GM19438 (cell line): ENCODE results near the gene SDK2.

Experiments used
- ATAC-seq: cut with Tn5 transposase; IDR thresholded peaks from one replicate; pipeline ENCODE4 v1.9.1; 2021; ENCODE audit warnings: low read depth; ENCODE audit not compliant: unreplicated experiment

Gene SDK2

DNA sequence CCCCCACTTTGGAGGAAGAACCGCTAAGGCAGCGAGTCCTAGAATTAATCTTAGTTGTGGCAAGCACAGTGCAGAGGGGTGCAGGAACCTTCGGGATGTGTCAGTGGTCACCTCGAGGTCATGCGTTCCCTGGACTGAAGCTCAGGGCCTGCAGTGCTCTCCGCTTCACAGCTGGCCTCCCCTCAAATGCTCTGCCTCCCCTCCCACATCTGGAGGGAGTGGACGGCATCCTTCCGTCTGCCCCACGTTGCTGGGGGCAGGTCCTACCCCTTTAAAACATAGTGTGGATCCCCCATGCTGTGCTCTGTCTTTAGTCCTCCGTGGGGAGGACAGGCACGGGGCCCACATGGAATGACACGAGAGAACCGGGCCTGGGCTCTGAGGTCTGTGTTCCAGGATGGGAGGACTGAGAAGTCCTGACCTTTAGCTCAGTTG is 232.9 kb downstream of the SDK2 start:
- ATAC-seq = no peak

DNA sequence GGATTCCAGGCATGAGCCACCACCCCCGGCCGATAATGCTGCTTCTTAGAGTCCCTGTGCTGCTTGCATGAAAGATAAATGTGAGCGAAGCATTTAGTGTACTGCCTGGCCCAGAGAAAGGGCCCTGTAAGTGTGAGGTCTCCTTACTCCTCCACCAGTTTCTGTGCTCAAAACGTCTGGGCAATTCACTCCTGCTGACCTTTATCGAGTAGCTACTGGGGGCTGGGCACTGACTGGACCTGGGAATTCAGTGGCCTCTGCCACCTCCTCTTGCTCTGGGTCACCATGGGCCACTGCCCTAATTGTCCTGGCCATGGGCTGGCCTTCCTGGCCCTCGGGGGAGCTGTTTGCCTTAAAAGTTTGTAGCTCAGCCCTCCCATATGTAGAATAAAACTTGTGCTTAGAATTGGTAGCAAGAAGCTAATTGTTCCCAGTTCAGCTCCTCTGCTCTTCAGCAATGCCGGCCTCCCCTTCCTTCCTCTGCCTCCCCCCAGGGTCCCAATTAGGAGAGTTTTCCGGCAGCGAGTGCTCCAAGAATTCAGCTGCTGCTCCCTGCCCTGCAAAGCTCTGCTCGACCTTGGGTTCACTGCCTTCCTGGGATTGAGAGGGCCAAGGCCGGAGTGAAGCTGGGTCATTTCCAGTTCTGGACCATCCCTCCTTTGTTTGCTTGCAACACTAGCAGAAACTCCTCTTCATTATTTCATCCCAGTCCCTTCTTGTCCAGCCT is 233.5 kb downstream of the SDK2 start:
- ATAC-seq = no peak

DNA sequence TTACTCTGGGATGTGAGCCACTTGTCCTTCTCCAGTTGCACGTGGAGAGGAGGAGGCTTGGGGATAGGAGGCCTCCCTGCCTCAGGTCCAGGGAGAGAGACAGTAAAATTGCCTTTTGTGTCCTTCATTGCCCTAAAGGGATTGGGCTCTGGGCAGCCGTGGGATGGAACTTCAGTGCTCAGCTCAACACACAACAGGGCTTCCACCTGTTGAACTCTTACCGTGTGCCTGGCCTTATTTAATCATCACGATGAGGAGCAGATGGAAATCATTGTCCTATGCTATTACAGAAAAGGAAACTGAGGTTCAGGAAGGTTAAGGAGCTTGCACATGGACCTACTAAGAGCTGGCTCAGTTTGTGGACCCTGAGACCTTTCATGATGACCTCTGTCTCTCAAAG is 240.0 kb downstream of the SDK2 start:
- ATAC-seq = no peak

DNA sequence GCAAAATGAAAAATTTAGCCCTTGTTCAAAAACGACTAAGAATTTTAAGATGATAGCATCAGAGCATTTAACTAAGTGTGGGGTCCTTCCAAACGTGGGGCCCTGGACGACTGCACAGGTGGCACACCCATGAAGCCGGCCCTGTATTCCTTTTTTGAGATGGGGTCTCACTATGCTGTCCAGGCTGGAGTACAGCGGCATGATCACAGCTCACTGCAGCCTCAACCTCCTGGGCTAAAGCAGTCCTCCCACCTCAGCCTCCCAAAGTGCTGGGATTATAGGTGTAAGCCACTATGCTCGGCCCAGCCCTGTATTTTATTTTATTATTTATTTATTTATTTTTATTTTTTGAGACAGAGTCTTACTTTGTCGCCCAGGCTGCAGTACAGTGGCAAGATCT is 241.8 kb downstream of the SDK2 start:
- ATAC-seq = no peak

DNA sequence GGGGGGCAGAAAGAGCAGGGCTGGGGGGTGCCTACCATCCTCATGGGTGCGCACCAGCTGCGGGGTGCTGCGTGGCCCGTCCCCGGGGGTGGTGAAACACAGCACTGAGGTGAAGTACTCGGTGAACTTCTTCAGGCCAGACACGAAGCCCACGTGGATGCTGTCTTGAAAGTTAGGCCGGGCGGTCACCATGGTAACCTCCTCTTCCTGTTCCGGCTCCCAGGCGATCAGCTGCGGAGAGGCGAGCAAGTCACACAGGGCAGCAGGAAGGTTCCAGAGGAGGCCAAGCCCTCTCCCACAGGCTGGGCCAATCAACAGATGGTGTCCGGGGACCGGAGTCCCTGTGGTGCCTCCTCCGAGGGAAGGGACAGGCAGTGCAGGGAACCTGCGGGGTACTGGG is 242.3 kb downstream of the SDK2 start:
- no peak for ATAC-seq

DNA sequence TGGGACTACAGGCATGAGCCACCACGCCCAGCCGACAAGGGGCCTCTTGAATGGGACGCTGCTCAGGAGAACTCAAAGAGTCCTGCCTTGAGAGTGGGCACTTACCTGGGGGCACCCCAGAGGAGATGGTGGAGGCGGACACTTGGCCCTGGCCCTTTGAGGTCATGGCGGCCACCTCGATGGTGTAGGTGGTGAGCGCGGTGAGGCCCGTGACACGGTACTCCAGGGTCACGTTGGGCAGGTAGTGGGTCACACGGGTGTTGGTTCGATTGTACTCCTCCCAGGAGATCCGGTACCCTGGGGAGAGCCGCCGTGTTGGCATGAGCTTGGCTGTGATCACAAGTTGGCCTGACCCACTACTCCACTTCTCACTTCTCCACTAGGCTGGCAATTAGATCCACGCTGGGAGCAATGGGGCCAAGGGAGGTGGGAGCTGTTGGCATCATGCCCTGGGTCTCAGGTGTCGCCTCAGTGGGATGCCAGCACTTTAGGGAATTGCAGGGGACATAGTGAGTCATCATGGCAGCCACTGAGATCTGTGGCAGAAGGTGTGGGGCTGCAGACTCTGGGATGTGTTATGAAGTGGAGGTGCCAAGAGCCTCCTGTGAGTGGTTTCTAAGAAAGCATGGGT is 243.2 kb downstream of the SDK2 start:
- no peak for ATAC-seq

DNA sequence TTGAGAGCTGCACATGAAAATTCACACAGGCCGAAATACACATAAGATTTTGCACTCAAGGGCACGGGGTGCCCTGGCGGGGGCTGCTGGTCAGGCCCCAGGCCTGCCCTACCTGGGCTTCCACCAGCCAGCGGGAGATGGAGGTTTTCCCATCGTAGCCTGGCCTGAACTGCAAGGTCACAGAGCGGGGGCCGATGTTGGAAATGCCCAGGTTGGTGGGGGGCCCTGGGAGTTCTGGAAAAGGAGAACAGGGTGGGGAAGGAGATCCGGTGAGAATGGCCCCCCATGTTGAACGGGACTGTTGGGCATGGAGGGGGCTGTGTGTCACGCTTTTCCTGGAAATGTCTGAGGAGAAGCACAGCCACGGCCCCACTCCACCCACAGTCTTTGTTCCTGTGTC is 245.2 kb downstream of the SDK2 start:
- no peak for ATAC-seq

DNA sequence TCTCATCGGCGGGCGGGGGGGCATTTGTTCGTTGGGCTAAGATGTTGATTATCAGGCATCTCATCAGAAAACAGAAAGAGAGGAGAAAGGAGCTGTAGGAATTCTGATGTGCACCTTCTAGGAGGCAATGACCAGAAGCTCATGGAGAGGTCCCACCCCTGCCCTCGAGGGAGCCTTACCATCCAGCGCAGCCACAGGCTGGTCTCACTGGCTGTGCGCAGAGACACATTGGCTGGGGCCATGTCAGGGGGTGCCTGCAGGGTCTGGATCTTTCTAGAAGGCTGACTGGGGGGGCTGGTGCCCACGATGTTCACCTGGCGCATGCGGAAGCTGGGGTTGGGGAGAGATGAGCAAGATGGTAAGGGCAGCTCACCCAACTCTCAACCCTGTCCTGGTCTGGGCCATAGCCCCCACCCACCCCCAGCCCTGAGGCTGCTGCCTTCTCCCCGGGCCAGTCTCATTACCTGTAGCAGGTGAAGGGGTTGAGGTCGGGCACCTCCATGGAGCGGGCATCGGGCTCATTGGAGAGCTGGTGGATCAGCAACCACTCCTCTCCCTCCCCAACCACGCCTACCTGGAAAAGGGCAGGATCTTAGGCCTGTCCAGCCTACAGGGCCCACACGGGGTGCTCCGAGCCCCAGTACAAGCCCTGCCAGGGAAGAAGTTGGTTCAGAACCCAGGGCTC is 246.2 kb downstream of the SDK2 start:
- no peak for ATAC-seq

DNA sequence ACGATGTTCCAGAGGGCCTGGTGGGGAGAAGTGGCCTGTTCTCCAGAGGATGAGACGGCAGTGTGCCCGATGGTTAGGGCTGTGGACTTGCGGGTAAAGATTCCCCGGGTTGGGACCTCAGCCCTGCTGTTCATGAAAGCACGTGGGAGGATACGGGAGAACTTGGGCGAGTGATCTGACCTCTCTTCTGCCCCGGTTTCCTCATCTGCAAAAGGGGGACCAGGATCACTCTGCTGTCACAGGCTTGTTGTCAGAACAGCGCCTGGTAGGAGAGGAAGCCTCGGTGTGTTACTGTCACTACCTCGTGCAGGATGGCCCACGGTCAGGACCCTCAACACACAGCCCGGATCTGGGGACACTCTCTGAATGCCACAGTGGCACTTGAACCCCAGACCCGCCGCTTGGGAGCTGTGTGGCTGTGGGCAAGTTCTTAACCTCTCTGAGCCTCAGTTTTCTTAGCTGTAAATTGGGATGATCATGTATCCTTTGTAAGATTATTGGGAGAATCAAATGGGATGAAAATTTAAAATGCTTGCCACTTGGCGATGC is 246.9 kb downstream of the SDK2 start:
- no peak for ATAC-seq

DNA sequence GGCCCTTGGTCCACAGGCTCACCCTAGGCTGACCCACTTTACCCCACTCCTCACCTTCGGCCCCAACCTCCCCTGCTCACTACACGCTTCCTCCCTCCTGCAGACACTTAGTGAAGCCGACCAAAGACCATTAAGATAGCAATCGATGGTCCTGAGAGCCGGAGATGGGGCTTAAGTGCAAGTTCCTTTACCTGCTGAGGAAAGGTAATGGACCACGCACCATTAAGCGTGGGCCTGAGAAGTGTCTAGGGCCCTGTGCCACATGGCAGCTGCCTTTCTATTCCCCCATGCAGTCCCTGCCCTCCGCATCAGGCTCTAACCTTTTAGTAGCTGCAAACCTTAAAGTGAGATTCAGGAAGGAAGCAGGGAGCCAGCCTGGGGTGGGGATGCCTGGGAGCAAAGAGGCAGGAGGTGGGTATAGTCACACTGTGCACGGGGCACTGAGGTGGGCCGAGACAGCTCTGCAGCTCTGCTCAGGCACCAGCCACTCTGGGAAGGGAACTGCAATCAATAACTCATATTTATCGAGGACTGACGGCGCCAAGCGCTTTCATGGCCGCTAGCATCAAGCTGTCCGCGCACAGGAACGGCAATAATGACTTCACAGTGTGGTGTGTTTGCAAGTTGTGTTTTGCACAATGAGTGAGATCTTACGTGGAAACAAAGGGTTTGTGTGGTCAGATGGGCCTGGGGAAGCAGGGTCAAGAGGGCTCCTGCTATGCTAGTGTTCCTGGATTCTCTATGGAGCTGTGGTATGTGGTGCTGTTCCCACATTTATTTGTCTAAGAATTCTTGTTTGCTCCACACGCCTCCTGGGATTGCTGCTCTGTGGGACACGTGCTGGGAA is 247.6 kb downstream of the SDK2 start:
- no peak for ATAC-seq

DNA sequence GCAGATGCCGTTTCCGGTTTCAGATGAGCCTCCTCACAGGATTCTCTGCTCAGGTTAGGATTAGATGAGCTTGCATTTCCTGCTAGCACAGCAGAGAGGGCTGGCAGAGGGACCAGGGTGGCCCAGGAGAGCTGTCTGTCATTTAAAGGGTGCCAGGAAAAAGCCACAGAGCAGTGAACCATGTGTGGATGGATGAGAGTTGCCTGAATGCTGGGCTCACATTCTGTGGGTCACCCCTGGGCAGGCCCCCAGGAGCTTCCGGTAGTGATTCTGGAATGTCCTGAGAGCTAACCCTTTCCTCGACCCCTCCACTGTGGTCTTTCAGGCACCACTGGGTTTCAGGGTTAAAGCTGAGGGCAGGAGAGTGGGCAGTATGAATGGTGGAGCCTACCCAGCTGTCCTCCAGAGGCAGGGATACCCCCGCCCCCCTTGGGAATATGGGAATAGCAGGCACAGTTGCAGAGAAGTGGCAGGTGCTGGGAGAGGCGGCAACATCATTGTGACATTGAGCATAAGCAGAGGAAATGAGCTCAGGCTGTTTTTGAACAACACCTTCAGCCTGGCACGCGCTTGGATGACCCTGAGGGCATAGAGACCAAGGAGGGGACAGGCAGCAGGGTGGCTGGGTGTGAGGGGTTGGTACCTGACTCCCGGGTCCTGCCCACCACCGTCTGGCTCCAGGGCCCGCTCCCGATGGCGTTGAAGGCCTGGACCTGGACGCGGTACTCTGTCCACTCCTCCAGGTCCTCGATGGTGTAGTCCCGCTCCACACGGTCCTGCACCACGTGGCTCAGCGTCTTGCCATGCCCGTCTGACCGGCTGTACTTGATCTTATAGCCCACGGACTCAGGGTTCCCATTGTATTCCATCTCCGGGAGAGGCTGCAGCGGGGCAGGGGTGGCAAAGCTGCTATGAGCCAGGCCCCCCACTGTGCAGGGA is 249.5 kb downstream of the SDK2 start:
- no peak for ATAC-seq

DNA sequence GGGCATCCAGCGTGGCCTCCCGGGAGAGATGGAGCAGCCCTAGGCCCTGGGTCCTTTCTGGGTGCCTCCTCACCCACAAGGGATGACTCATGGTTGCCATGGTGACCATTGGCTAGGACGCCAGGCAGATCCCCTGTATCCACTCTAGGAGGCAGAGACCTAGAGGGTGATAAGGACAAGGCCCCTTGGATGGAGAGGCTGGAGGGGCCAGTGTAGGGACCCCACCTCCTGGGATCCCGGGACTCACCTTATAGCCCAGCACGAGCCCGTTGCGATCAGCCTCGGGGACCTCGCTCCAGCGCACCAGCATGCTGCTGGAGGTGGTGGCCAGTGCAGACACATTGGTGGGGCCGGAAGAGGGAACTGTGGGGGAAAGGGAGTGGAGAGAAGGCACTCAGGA is 250.3 kb downstream of the SDK2 start:
- no peak for ATAC-seq

DNA sequence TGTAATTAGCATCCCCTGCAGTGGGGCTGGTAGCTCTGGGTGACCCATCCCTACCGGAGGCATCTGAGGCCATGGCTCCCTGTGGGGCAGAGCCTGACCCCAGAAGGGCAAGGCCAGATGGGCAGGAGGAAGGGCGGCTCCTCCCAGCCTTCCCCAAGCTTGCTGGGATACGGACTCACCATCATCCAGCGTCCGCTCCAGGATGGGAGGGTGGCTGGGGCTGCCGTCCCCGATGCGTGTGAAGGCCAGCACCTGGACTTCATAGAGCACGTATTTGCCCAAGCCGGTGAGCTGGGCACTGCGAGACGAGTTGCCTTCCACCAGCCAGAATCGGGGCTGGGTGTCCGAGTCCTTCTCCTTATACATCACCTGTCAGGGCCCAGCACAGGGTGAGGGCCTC is 250.9 kb downstream of the SDK2 start:
- ATAC-seq = no peak

DNA sequence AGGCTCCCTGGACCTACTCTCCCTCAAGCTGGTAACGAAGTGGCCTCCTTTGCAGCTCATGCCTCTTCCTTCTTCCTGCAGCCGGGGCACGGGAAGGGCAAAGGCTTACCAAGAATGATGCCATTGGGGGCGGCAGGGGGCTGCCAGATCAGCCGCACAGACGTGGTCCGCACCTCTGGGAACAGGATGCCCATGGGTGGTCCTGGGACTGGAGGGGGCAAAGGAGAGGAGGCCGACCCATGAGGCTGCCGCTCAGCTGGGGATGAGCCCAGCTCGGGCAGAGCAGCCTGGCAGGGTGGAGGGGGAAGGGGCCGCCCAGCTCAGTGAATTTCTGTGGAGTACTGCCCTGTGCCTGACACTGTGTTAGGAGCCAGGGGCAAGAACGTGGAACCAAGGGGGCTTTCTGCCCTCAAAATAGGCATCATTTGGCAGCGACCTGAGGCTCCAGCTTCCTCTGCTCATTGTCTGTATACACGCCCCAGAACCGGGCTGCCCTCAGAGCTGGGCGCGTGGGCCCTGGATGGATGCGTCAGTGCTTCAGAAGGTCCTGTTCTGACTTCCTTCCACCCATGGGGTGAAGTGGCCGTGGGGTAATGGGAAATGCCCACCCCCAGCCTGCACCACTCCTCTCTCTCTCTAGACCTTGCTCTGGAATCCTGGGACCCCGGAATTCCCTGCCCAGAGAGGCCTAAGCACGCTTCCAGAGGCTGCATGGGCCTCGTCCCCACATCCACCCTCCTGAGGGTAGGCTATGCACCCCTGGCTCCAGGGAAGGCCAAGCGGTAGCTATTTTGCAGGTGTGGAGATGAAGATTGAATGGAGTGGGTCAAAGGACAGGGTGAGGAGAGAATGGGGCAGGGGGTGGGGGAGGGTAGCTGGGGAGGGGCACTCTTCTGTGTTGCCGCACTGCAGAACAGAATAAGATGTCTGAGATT is 252.6 kb downstream of the SDK2 start:
- no peak for ATAC-seq

DNA sequence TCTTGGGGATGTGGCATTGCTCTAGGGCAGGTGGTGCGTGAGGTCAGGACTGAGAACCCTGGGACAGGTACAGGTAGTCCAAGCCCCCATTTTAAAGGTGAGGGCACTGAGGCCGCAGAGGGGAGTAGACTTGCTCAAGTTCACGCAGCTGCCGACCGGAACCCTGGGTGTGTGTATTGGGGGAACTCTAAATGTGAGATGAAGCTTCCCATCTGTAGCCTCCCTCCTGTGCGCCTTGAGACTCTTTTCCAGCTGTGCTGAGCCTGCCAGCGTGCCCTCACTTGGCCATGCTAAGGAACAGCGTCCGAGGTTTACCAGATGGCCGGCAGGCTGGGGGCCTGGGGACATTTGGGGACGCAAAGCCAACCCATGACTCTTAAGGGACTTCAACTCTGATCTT is 253.4 kb downstream of the SDK2 start:
- no peak for ATAC-seq

DNA sequence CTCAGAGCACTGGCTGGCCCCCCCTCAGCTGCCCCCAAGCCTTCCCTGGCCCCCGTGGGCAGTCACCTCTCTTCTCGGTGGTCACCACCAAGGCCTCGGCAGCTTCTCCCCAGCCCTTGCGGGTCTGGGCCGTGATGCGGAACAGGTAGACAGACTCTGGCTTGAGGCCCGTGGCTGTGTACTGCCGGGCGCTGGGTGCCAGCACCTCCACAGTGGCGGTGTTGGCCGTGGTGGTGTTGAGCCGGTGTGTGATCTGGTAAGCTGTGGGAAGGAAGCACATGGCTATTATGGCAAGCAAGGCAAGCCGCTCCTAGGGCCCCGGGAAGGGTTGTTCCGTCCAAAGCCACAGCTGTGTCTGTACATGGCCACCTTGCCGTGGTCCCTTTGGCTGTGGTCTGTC is 254.0 kb downstream of the SDK2 start:
- no peak for ATAC-seq

DNA sequence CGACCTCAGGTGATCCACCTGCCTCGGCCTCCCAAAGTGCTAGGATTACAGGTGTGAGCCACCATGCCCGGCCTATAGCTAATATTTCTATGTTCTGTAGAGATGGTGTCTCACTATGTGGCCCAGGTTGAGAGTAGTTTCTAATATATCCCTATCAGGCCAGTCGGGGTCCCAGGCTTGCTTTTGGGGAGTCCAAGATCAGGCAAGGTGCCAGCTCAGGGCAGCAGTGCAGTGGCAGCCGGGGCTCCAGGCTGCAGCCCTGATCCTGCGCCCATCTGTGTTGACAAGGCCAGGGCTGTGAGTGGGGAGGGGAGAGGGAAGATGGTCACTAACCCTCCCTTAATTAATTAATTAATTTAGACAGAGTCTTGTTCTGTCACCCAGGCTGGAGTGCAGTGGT is 254.8 kb downstream of the SDK2 start:
- ATAC-seq = no peak

DNA sequence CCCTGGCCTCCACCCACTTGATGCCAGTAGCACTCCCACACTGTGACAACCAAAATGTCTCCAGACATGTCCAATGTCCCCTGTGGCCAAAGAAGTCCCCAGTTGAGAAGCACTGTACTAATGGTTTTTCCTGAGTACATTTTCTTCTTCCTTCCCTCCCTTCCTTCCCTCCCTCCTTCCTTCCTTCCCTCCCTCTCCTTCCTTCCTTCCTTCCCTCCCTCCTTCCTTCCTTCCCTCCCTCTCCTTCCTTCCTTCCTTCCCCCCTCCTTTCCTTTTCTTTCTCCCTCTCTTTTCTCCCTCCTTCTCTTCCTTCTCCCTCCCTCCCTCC is 255.7 kb downstream of the SDK2 start:
- no peak for ATAC-seq
